ENCODE data around the gene TRIM71. TPM values are rescaled to one million over a fixed set of nuclear protein-coding genes. Genes with fewer than 3 reads are reported as not detected.

The TRIM71 gene
- total RNA-seq, 1 donor from 2014 or later, result 74.0 TPM

DNA sequence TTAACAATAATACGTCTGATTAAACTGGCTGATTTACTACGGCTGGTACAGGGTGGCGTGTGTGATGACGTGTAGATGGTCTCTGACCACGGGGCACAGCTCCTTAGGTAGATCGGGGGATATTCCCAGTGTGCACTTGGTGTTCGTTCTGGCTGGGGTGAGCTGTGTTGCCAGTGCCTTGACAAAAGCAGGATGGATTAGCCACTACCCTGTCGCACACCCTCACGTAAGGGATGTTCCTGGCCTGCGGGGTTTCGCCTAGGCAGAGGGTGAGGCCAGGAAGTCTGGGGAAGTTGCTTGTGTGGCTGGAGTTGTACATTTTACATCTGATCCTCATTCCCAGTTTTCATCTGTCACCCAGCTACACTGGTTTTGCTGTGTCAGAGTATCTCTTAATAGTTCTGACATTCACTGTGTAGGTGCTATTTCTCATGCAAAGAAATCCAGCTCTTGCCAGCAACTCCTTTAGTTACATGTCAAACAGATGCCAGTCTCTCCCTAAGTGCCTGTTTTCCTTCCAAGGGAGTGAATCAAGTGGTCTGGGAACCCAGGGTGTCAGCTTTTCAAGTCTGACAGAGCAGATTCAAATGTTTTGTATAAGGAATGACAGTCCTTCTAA, 67.6 kb downstream of the TRIM71 start:
- H3K4me3 Mint-ChIP-seq (ENCODE audit: unreplicated experiment), result peak overlapping the region; percentile 17
- TF ChIP-seq, protein P1, sequence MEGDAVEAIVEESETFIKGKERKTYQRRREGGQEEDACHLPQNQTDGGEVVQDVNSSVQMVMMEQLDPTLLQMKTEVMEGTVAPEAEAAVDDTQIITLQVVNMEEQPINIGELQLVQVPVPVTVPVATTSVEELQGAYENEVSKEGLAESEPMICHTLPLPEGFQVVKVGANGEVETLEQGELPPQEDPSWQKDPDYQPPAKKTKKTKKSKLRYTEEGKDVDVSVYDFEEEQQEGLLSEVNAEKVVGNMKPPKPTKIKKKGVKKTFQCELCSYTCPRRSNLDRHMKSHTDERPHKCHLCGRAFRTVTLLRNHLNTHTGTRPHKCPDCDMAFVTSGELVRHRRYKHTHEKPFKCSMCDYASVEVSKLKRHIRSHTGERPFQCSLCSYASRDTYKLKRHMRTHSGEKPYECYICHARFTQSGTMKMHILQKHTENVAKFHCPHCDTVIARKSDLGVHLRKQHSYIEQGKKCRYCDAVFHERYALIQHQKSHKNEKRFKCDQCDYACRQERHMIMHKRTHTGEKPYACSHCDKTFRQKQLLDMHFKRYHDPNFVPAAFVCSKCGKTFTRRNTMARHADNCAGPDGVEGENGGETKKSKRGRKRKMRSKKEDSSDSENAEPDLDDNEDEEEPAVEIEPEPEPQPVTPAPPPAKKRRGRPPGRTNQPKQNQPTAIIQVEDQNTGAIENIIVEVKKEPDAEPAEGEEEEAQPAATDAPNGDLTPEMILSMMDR (IDR thresholded peaks at IDR 0.05; ENCODE audit: unreplicated experiment), result no peak
- H3K27ac Mint-ChIP-seq (ENCODE audit: unreplicated experiment), result peak overlapping the region; percentile 83
- H3K36me3 Mint-ChIP-seq (ENCODE audit: low read depth, unreplicated experiment), result peaks cover 19% of the 10 kb centered on the region
- peaks cover 9% of the 10 kb centered on the region for H3K27me3 Mint-ChIP-seq (ENCODE audit: unreplicated experiment)
- H3K4me1 Mint-ChIP-seq (ENCODE audit: unreplicated experiment), result peaks cover 59% of the 10 kb centered on the region
- H3K9me3 Mint-ChIP-seq (ENCODE audit: unreplicated experiment), result no peaks in the 10 kb centered on the region
- no peak for DNase-seq (ENCODE audit: low spot score)

DNA sequence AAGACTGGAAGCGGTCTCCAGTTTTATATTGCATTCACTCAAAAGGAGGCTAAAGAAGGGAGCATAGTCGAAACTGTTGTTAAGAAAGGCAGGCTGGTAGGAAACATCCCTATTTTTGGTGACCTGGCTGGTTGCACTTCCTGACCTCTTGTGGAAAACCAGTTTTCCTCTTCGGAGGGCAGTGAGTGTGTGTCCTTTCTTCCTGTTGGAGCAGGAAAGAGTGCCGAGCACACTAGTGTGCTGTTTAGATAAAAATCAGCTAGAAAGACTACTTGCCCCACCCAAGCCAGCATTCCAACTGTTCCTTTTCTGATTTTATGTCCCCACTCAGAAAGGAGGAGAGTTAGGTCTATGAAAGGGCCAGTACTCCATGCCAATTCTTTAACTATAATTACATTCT, 68.5 kb downstream of the TRIM71 start:
- Mint-ChIP-seq H3K4me3 (ENCODE audit: unreplicated experiment) (peak overlapping the region; percentile 62), H3K36me3 (ENCODE audit: low read depth, unreplicated experiment) (peaks cover 24% of the 10 kb centered on the region), H3K9me3 (ENCODE audit: unreplicated experiment) (no peaks in the 10 kb centered on the region), H3K27ac (ENCODE audit: unreplicated experiment) (peak overlapping the region; percentile 50), H3K4me1 (ENCODE audit: unreplicated experiment) (peaks cover 60% of the 10 kb centered on the region), H3K27me3 (ENCODE audit: unreplicated experiment) (peaks cover 9% of the 10 kb centered on the region)
- no peak for DNase-seq (ENCODE audit: low spot score)
- TF ChIP-seq, protein P1 (IDR thresholded peaks at IDR 0.05; ENCODE audit: unreplicated experiment), result no peak

DNA sequence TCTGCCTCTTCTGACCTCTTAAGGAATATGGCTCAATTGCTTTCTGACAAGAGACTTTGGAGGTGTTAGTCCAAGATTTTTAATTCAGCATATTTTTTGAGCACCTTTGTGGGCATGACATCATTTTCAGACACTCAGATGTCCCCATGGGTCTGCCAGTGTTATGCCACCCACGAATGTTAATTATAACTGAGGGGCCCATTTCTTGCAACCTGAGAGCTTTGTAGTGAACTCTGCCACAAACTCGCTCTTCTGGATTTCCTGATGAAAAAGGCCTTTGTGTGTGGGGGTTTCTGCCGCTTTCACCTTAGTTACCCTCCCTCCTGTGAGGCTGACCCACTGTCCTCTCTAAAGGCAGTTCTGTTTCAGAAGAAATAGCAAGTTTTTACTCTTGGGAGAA, 69.1 kb downstream of the TRIM71 start:
- TF ChIP-seq, protein P1 (IDR thresholded peaks at IDR 0.05; ENCODE audit: unreplicated experiment), result no peak
- no peak overlapping the region for H3K27ac Mint-ChIP-seq (ENCODE audit: unreplicated experiment)
- peaks cover 30% of the 10 kb centered on the region for H3K36me3 Mint-ChIP-seq (ENCODE audit: low read depth, unreplicated experiment)
- H3K4me1 Mint-ChIP-seq (ENCODE audit: unreplicated experiment), result peaks cover 66% of the 10 kb centered on the region
- DNase-seq (ENCODE audit: low spot score), result no peak
- no peak overlapping the region for H3K4me3 Mint-ChIP-seq (ENCODE audit: unreplicated experiment)
- peaks cover 9% of the 10 kb centered on the region for H3K27me3 Mint-ChIP-seq (ENCODE audit: unreplicated experiment)
- H3K9me3 Mint-ChIP-seq (ENCODE audit: unreplicated experiment), result no peaks in the 10 kb centered on the region

DNA sequence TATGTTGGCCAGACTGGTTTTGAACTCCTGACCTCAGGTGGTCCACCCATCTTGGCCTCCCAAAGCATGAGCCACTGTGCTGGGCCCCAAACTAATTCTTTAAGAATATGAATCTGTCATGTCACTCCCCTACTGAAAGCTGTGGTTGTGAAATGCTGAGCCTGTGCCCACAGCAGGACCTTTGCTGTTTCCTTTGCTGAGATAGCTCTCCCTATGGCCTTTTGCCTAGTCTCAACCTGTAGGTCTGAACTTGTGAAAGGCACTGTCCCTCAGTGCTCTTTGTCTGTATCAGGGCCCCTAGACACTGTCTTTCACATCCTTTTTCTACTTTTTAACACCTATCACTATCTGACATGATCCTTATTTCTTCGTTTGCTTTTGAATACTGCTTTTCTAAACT, 70.9 kb downstream of the TRIM71 start:
- Mint-ChIP-seq H3K4me3 (ENCODE audit: unreplicated experiment) (no peak overlapping the region), H3K27me3 (ENCODE audit: unreplicated experiment) (peaks cover 7% of the 10 kb centered on the region), H3K4me1 (ENCODE audit: unreplicated experiment) (peaks cover 64% of the 10 kb centered on the region), H3K9me3 (ENCODE audit: unreplicated experiment) (no peaks in the 10 kb centered on the region), H3K27ac (ENCODE audit: unreplicated experiment) (peak overlapping the region; percentile 34), H3K36me3 (ENCODE audit: low read depth, unreplicated experiment) (peaks cover 36% of the 10 kb centered on the region)
- TF ChIP-seq, protein P1 (IDR thresholded peaks at IDR 0.05; ENCODE audit: unreplicated experiment), result no peak
- no peak for DNase-seq (ENCODE audit: low spot score)

DNA sequence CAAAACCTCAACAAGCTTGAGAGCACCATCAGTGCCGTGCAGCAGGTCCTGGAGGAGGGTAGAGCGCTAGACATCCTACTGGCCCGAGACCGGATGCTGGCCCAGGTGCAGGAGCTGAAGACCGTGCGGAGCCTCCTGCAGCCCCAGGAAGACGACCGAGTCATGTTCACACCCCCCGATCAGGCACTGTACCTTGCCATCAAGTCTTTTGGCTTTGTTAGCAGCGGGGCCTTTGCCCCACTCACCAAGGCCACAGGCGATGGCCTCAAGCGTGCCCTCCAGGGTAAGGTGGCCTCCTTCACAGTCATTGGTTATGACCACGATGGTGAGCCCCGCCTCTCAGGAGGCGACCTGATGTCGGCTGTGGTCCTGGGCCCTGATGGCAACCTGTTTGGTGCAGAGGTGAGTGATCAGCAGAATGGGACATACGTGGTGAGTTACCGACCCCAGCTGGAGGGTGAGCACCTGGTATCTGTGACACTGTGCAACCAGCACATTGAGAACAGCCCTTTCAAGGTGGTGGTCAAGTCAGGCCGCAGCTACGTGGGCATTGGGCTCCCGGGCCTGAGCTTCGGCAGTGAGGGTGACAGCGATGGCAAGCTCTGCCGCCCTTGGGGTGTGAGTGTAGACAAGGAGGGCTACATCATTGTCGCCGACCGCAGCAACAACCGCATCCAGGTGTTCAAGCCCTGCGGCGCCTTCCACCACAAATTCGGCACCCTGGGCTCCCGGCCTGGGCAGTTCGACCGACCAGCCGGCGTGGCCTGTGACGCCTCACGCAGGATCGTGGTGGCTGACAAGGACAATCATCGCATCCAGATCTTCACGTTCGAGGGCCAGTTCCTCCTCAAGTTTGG, 72.9 kb downstream of the TRIM71 start:
- H3K4me3 Mint-ChIP-seq (ENCODE audit: unreplicated experiment), result peak overlapping the region; percentile 51
- H3K27me3 Mint-ChIP-seq (ENCODE audit: unreplicated experiment), result peaks cover 1% of the 10 kb centered on the region
- no peak for DNase-seq (ENCODE audit: low spot score)
- peaks cover 49% of the 10 kb centered on the region for H3K36me3 Mint-ChIP-seq (ENCODE audit: low read depth, unreplicated experiment)
- peak overlapping the region; percentile 30 for H3K27ac Mint-ChIP-seq (ENCODE audit: unreplicated experiment)
- TF ChIP-seq, protein P1 (IDR thresholded peaks at IDR 0.05; ENCODE audit: unreplicated experiment), result no peak
- no peaks in the 10 kb centered on the region for H3K9me3 Mint-ChIP-seq (ENCODE audit: unreplicated experiment)
- peaks cover 48% of the 10 kb centered on the region for H3K4me1 Mint-ChIP-seq (ENCODE audit: unreplicated experiment)
